Measurements from ENCODE around the gene USP14. TPM values are rescaled to one million over a fixed set of nuclear protein-coding genes. Genes with fewer than 3 reads are reported as not detected.

Gene USP14
- total and polyA plus RNA-seq, 2 experiments from 2014 or later = 18.4 to 59.5 TPM

- Histone ChIP-seq H3K9me3 (ENCODE audit: low read depth) (no peaks in the 10 kb centered on the region), H3K27me3 (no peaks in the 10 kb centered on the region), H3K36me3 (peaks cover 81% of the 10 kb centered on the region), H3K27ac (peak overlapping the region; percentile 53), H3K4me1 (ENCODE audit: low read depth) (no peaks in the 10 kb centered on the region), H3K4me3 (no peak overlapping the region)
- no peak for TF ChIP-seq CTCF (IDR thresholded peaks at IDR 0.05; ENCODE audit: low read depth, low read length)
- DNase-seq (ENCODE audit: low read depth in 1 of 2, low spot score in 1 of 2) = no peak
Measured at GRCh38 chr18:213966-214365, 55.6 kb downstream of the USP14 start.

GRCh38 chr18:215448-216010 is 57.2 kb downstream of the USP14 start:
- Histone ChIP-seq H3K27me3 (no peaks in the 10 kb centered on the region), H3K27ac (peak overlapping the region; percentile 64), H3K4me1 (ENCODE audit: low read depth) (no peaks in the 10 kb centered on the region), H3K4me3 (no peak overlapping the region), H3K9me3 (ENCODE audit: low read depth) (no peaks in the 10 kb centered on the region), H3K36me3 (peaks cover 79% of the 10 kb centered on the region)
- TF ChIP-seq CTCF (IDR thresholded peaks at IDR 0.05; ENCODE audit: low read depth, low read length) = no peak
- no peak for DNase-seq (ENCODE audit: low read depth in 1 of 2, low spot score in 1 of 2)

- peaks cover 72% of the 10 kb centered on the region for H3K36me3 ChIP-seq
- H3K4me1 ChIP-seq (ENCODE audit: low read depth) = no peaks in the 10 kb centered on the region
- TF ChIP-seq CTCF (IDR thresholded peaks at IDR 0.05; ENCODE audit: low read depth, low read length) = no peak
- H3K9me3 ChIP-seq (ENCODE audit: low read depth) = no peaks in the 10 kb centered on the region
- no peak overlapping the region for H3K4me3 ChIP-seq
- no peak for DNase-seq (ENCODE audit: low read depth in 1 of 2, low spot score in 1 of 2)
- peak overlapping the region; percentile 64 for H3K27ac ChIP-seq
- H3K27me3 ChIP-seq = no peaks in the 10 kb centered on the region
Measured at GRCh38 chr18:217532-218336, 59.4 kb downstream of the USP14 start.

- Histone ChIP-seq H3K9me3 (ENCODE audit: low read depth) (no peaks in the 10 kb centered on the region), H3K27me3 (no peaks in the 10 kb centered on the region), H3K4me1 (ENCODE audit: low read depth) (no peaks in the 10 kb centered on the region), H3K36me3 (peaks cover 77% of the 10 kb centered on the region), H3K27ac (no peak overlapping the region), H3K4me3 (no peak overlapping the region)
- no peak for TF ChIP-seq CTCF (IDR thresholded peaks at IDR 0.05; ENCODE audit: low read depth, low read length)
- DNase-seq (ENCODE audit: low read depth in 1 of 2, low spot score in 1 of 2) = no peak
Measured at GRCh38 chr18:220708-221107, 62.4 kb downstream of the USP14 start.

GRCh38 chr18:225745-226144 is 67.4 kb downstream of the USP14 start:
- no peak for DNase-seq (ENCODE audit: low read depth in 1 of 2, low spot score in 1 of 2)
- TF ChIP-seq CTCF (IDR thresholded peaks at IDR 0.05; ENCODE audit: low read depth, low read length) = no peak
- Histone ChIP-seq H3K4me1 (ENCODE audit: low read depth) (no peaks in the 10 kb centered on the region), H3K27ac (no peak overlapping the region), H3K9me3 (ENCODE audit: low read depth) (no peaks in the 10 kb centered on the region), H3K36me3 (peaks cover 42% of the 10 kb centered on the region), H3K4me3 (no peak overlapping the region), H3K27me3 (no peaks in the 10 kb centered on the region)
